CMK (cell line): ENCODE measurements around the gene ESPNL.

Source experiments
- DNase-seq: peaks from one replicate; pipeline ENCODE4 v3.0.0-alpha.2; 2010; ENCODE audit warnings: low read depth

ESPNL gene

DNA sequence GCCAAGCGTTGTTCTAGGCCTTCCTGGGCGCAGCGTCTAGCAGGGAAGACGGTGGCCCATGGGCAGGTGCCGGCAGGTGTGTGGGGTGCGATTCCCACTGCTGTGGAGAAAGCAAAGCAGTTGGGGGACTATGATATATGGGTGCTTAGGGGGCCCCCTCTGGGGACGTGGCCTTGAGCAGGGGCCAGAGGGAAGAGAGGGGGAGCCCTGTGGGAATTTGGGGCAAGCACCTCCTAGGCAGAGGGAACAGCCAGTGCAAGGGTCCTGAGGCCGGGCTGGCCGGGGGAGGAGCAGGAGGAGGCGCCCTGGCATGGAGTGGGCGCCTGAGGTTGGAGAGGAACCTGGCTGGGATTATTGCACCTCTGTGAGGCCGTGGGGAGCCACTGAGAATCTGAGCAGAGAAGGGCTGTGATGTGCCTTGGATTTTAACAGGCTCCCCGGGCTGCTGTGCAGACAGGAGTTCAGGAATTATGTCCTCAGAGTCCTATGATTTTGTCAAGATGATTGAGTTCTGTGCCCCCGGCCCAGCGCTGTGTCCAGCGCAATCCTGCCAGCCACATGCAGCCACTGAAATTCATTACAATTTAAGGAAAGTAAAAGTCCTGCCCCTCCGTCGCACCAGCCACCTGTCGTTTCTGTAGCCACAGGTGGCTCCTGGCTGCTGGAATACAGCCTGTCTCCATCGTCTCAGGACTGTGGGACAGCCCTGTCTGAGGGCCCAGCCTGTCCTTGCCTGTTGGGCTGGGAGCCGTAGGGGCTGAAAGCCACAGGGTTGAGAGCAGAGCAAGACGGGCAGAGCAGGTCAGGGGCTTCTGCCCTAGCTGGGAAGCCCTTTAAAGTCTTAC, 29.2 kb downstream of the ESPNL start:
- no peak for DNase-seq

DNA sequence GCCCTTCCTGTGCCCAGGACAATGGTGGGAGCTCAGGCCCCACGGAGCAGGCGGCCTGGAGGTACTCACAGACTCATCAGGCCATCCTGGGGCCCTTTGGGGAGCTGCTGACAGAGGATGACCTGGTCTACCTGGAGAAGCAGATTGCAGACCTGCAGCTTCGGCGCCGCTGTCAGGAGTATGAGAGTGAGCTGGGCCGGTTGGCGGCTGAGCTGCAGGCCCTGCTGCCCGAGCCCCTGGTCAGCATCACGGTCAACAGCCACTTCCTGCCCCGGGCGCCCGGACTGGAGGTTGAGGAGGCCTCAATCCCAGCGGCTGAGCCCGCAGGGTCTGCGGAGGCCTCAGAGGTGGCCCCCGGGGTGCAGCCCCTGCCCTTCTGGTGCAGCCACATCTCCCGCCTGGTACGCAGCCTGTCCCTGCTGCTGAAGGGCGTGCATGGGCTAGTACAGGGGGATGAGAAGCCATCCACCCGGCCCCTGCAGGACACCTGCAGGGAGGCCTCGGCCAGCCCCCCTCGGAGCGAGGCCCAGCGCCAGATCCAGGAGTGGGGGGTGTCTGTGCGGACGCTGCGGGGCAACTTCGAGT, 30.1 kb downstream of the ESPNL start:
- DNase-seq: no peak

DNA sequence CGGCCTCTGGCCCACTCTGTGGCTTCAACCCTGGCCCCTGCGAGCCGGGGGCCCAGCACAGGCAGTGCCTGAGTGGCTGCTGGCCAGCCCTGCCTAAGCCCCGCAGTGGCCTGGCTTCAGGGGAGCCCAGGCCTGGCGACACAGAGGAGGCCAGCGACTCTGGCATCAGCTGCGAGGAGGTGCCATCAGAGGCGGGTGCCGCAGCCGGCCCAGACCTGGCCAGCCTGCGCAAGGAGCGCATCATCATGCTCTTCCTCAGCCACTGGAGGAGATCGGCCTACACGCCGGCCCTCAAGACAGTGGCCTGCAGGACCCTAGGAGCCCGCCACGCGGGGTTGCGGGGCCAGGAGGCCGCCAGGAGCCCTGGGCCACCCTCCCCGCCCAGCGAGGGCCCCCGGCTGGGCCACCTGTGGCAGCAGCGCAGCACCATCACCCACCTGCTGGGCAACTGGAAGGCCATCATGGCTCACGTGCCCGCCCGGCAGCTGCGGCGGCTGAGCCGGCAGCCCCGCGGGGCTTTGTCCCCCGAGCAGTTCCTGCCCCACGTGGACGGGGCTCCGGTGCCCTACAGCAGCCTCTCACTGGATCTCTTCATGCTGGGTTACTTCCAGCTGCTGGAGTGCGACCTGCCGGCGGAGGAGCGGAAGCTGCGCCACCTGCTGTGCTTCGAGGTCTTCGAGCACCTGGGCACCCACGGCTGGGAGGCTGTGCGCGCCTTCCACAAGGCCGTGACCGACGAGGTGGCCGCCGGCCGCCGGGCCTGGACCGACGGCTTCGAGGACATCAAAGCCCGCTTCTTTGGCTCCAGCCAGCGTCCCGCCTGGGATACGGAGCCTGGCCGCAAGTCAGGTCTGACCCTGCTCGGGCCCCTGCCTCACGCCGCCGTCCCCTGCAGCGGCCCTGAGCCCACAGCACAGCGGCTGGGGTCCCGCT, 30.8 kb downstream of the ESPNL start:
- DNase-seq: no peak

DNA sequence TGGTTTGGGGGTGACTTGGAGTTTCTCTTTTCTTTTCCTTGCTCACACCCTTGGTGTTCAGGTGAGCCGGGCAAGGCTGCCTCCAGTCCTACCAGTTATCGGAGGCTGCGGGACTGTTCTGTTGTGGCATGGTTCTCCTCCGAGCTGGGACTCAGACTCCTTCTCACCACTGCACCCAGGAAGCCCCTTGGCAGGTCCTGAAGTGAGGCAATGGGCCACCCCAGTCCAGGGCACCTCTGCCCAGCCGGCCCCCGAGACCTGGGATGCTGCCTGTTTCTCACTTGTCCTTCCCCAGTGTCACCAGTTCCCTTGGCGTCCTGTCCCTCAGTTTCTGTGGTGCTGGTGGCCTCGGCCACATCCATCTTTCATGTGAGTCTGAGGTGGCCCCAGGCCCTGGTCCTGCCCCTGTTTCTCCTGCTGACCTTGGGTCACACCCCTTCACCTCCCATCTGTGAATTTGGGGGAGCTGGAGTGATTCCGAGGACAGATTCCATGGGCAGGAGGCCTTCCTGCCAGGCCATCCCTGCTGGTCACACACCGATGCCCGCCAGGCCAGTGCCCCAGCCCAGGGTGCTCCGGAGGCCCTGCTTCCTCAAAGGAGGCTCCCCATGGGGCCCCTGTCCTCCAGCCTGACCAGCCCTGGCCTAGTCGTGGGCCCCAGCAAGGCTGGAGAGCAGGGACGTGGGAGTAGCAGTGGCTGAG, 31.8 kb downstream of the ESPNL start:
- DNase-seq: no peak

DNA sequence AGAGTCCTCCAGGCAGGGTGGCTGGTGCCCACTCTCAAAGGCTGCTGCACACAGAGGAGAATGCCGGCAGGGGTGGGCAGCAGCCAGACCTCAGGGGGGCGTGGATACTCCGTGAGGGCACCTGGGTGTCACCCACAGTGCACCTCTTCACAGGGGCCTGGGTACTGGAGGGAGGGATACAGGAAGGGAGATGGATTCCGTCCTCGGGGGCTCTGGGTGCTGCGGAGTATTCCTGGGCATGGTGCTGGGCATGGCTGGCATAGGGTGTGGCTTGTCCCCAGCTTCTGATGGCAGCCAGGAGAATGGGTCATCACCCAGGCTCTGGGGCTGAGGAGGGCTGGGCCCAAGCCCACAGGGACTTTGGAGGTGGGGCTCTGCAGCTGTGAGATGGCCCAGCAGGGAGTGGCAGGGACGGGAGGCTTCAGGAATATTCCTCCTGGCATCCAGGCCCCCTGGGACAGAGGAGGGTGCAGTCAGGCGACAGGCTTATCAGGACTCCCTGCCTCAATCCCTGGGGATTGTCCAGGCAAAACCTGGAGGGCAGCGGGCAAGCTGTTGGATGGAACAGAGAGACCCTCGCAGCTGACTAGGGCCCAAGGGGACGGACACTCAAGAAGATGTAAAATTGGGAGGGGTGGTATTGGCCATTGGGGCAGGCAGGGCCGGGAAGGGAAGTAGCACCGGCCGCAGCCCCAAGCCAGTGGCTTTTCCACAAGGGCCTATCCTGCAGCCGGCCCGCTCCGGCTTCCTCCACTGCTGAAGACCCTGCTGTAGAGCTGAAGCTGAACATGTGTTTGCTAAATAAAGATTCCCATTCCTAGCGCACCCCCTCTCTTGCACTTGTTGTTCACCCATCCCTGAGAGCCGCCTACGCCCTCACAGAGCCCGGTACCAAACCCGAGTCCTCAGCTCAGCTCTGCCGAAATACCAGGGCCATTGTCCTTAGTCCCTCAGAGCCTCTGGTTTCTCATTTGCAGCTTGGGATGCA, 32.6 kb downstream of the ESPNL start:
- no peak for DNase-seq

DNA sequence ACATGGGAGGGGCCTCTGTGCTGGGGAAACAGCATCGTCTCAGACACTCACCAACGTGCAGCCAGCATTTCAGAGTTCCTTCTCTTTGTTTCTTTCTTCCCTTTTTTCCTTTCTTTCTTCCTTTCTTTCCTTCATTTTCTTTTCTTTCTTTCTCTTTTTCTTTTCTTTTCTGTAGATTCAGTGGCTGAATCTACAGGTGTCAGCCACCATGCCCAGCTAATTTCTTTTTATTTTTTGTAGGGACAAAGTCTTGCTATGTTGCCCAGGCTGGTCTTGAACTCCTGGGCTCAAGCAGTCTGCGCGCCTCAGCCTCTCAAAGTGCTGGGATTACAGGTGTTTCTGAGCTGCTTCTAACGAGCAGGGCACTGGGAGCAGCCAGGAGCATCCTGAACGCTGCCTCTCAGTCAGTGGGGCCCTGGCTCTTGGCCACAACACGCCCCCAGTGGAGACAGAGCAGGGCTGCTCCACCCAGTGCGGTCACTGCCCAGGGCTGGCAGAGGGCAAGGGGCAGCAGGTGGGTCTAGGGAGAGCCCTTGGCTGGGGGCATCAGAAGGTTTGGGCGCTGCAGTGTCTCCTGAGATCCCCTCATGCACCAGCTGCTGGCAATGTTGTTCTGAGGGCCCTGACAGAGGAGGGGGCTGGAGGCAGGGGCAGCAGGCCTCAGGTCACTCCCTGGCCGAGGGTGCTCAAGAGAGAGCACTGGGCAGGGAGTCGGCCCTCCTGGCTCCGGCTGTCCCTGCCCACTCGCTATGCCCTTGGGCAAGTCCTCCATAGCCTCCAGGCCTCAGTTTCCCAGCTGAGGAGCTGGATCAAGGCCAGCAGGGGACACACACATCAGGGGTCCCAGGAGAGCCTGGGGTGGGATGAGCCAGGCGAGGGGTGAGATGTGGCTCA, 33.6 kb downstream of the ESPNL start:
- DNase-seq: no peak

DNA sequence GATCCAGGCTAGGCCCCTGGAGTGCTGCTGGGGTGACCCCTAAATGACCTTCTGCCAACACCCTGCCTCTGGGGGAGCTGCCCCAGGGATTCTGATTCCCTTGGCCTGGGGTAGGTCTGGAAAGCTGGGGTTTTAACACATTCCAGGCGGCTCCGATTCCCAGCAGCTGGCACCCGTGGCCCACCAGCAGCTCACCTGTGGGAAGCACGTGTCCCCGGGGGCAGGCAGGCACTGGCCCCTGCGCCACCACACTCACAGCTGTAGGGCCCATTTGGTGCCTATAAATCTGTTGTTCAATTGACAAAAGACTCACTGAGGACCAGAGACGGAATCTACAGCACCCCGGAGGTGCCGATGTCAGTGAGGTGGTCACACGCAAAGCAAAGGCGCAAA, 34.2 kb downstream of the ESPNL start:
- DNase-seq: no peak

DNA sequence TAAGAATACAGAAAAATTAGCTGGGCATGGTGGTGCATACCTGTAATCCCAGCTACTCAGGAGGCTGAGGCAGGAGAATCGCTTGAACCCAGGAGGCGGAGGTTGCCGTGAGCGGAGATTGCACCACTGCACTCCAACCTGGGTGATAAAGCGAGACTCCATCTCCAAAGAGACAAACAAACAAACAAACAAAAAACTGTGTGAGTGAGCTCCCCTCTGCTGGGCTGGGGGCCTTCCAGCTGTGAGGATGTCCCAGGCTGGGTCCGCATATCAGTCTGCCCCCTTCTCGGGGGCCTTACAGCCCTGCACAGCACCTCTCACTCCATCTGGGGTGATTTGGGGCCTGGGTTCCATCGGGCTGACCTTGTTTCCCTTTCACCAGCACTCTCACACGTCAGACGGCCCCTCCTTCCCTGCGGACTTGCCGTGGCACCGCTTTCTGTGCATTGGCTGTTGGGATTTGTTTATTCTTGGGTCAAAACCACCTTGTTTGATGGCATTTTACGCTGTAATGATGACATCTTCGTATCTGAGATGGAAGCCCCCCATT, 35.5 kb downstream of the ESPNL start:
- no peak for DNase-seq

DNA sequence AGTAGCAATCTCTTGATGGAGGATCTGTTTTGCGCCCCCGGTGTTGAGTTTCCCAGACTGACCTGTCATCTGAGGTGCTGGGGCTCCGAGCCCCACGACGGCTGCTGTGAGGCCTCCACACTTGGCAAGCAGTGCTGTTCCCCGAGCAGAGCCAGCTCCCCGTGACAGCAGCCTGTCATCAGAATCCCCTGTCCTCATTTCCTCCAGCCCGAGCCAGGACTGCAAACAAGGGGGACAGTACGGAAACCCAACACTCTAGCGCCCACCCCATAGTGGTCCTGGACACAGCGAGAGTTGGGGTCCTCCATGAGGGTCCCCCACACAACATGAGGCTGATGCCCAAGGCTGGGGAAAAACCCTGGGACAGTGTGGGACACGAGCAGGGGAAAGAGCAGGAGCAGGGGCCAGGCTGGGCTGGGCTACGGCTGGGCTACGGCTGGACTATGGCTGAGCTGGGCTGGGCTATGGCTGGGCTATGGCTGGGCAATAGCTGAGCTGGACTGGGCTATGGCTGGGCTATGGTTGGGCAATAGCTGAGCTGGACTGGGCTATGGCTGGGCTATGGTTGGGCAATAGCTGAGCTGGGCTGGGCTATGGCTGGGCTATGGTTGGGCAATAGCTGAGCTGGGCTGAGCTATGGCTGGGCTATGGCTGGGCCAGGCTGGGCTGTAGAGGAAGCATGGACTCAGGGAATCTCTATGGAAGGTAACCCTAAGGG, 36.8 kb downstream of the ESPNL start:
- DNase-seq: no peak

DNA sequence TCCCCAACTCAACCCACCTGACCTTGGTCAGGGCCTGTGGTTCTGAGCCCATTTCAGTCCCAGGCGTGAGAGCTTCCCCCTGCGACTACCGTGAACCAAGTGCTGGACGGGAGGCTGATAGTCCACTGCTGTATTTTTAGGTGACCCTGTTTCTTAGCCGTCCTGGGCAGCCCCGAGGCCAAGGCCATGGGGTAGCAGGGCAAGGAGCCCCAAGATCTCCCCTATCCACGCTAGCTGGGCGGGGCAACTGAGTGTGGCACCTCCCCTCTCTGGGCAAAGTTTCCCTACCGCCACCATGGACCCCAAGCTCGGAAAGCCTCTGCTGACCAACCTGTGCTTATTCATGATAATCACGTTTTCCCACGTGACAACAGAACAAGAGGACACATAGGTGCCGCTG, 37.7 kb downstream of the ESPNL start:
- no peak for DNase-seq

DNA sequence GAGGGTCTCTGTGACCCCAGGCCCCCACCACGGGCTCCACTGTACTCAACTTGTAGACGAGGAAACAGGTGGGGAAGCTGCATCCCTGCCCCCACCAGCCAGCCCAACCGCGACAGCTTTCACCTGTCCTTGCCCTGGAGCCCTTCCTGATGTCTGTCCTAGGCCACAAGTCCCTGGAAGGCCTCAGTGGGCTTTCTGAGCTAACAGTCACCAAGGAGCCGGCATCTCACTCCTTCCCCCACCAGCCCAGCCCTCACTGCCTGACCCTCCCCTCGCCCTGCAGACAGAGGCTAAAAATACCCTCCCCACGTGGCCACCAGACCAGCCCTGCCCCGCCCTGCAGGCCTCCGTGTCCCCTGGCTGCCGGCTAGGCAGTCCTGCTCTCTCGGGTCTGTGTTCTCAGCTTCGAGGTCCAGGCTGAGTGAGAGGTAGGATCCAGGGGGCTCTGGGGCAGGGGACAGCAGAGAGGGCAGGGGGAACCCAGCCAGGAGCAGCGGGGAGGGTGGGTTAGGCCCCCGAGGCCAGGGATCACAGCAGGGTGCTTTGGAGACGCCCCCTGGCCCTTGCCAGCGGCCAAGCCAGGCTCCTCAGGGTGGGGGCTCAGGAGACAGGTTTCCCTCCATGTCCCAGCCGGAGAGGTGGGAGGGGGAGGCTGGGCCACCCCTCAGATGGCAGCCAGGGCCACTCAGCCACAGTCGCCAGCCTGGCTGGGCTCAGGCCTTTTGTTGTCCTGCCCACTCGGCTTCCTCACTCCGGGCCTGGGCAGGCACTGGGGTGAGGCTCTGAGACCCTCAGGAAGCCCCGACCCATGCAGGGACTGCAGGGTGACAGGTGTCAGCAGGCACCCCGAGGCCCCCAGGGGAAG, 38.4 kb downstream of the ESPNL start, which contains the start of gene KLHL30:
KLHL30 (plus strand) TSS at position 338 of the 865 bp plus-strand sequence. CDS start 2,087 bp downstream, outside the sequence.
- no peak for DNase-seq

DNA sequence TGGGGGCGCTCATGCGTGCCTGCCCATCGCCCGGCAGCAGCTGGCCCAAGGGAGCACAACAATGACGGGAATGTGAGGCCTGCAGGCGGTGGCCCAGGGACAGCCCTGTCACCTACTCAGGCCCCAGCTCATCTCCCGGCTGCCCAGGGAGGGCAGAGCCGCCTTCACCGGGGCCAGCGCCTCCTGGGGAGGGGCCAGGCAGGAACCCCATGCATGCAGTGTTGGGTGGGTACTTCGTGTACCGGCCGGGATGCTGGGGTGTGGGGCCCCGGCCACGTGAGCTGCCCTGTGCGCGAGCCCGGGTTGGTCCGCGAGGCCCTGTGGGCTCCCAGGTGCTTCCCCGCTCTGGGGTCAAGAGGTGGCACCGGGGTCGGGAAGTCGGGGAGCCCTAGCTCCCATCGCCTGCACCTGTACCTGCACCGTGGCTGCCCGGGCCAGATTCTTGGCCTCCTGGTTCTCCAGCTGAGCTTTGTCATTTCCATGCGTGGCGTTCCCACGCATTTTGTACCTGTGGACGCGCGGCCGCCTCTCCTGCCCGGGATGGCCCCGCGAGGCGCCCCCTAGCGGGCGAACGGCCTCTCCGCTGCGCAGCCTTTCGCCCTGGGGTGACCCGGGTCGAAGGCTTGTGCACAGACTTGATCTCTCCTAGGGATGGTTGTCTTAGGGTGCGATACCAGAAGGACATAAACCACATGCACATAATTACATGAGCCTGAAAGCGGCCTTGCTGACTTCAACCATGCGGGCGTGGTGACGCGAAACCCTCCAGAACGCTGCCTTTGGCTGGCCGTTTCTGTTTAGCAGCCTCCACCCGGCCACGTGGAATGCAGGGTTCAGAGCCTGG, 39.3 kb downstream of the ESPNL start:
- DNase-seq: no peak

DNA sequence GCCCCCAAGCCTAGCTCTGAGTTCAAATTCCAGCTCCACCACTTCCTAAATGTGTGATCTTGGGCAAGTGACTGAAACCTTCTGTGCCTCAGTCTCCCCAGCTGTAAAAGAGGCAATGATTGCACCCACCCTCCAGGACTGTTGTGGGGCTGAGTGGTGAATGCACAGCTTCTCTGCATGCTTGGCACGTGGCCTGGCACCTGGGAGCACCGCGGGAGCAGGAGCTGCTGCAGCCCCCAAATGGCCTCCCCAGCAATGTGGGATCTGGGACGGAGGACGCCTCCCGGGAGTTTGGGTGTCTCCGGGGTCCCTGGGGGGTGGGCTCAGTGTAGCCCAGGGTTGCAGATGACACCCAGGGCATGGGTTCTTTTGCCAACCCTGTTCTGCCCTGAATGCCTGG, 39.9 kb downstream of the ESPNL start:
- DNase-seq: no peak

DNA sequence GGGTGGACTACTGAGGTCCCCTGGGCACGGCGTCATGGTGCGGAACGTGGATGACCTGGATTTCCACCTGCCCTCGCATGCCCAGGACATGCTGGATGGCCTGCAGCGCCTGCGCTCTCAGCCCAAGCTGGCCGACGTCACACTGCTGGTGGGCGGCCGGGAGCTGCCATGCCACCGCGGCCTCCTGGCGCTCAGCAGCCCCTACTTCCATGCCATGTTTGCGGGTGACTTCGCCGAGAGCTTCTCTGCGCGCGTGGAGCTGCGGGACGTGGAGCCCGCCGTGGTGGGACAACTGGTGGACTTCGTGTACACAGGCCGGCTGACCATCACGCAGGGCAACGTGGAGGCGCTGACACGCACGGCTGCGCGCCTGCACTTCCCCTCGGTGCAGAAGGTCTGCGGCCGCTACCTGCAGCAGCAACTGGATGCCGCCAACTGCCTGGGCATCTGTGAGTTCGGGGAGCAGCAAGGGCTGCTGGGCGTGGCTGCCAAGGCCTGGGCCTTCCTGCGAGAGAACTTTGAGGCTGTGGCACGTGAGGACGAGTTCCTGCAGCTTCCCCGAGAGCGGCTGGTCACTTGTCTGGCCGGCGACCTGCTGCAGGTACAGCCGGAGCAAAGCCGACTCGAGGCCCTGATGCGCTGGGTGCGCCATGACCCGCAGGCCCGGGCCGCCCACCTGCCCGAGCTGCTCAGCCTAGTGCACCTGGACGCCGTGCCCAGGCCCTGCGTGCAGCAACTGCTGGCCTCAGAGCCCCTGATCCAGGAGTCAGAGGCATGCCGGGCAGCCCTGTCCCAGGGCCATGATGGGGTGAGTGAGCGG, 40.8 kb downstream of the ESPNL start:
- DNase-seq: no peak

DNA sequence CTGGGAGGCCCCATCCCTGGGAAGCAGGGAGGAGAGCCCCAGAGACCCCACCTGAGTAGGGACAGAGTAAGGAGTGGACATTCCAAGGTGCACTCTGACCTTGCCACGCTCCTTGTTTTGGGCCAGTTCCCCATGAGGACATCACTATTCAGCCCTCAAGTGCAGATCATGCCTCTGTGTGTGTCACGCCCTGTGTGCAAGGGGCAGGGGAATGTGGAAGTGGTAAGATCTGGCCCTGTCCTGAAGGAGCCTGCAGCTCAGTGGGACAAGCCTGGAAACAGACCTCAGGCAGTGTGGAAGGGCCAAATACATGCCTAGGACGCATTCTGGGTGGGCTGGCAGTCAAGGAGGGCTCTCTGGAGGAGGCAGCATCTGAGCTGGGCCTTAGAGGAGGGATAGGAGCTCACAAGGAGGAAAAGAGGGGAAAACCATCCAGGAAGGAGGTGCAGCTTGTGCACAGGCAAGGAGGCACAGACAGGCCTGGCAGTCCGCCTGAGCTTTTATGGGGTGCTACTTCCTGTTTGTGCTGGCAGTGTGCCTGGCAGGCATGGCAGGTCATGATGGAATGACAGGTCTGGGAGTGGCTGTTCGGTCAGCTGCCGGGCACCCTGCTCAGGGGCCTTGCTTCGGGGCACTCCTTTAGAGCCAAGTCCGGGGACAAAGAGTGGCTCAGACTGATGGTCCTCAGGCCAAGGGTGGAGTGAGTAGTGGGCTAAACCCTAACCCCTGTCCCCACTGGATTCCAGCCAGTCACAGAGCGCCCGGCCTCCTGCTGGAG, 41.6 kb downstream of the ESPNL start:
- DNase-seq: no peak
